WTC11 (cell line): ENCODE measurements around the gene CPAMD8. TPM values are rescaled to one million over a fixed set of nuclear protein-coding genes. Genes with fewer than 3 reads are reported as not detected.

Experiments
- ATAC-seq: fragments of 200-7000 bp; cut with Tn5 transposase; 2 replicates; pipeline ENCODE4 v1.10.0; 2021; ENCODE audit warnings: mild to moderate bottlenecking, moderate library complexity
- CTCF ChIA-PET: fragments of 300-600 bp; sonication (Branson Sonifier 250); formaldehyde crosslinking; loops from one replicate; lab custom pipeline; 2021; ENCODE audit warnings: antibody characterized with exemption; lab: Charles Lee
- POLR2A ChIA-PET: fragments of 350-600 bp; sonication (Branson Sonifier 250); formaldehyde crosslinking; loops from one replicate; lab custom pipeline; 2021; ENCODE audit warnings: antibody characterized with exemption; lab: Charles Lee
- DNase-seq: peaks from one replicate; pipeline ENCODE4 v3.0.0; 2021; ENCODE audit warnings: low spot score
- H3K27ac Mint-ChIP-seq: 2 replicates; pipeline ENCODE4 v1.8.0; 2021; ENCODE audit warnings: mixed read lengths
- H3K27me3 Mint-ChIP-seq: 2 replicates; pipeline ENCODE4 v1.8.0; 2021; ENCODE audit warnings: low read depth, mild to moderate bottlenecking, moderate library complexity, mixed read lengths
- H3K36me3 Mint-ChIP-seq: 2 replicates; pipeline ENCODE4 v1.8.0; 2021; ENCODE audit warnings: mixed read lengths
- H3K4me1 Mint-ChIP-seq: 2 replicates; pipeline ENCODE4 v1.8.0; 2022; ENCODE audit warnings: mixed read lengths
- H3K4me3 Mint-ChIP-seq: 2 replicates; pipeline ENCODE4 v1.8.0; 2021; ENCODE audit warnings: mild to moderate bottlenecking, moderate library complexity, mixed read lengths
- H3K9me3 Mint-ChIP-seq: 2 replicates; pipeline ENCODE4 v1.8.0; 2021; ENCODE audit warnings: mixed read lengths
- ARID4B ChIP-seq: sonication (generic); formaldehyde crosslinking; IDR thresholded peaks from 2 replicates; pipeline ENCODE4 v1.8.0; 2023; ENCODE audit warnings: missing genetic modification reagents, mild to moderate bottlenecking, borderline replicate concordance
- ATF6 ChIP-seq: sonication (generic); formaldehyde crosslinking; IDR thresholded peaks from 2 replicates; pipeline ENCODE4 v1.8.1; 2023; ENCODE audit warnings: mild to moderate bottlenecking, missing genetic modification reagents
- CREB1 ChIP-seq: sonication (generic); formaldehyde crosslinking; IDR thresholded peaks from 2 replicates; pipeline ENCODE4 v1.8.0; 2023; ENCODE audit warnings: mild to moderate bottlenecking, missing genetic modification reagents
- ERG ChIP-seq: fragments of 250-450 bp; sonication (Bioruptor Pico); IDR thresholded peaks from 2 replicates; pipeline ENCODE4 v1.8.0; 2021; ENCODE audit warnings: mild to moderate bottlenecking
- ETV6 ChIP-seq: sonication (generic); formaldehyde crosslinking; IDR thresholded peaks from 2 replicates; pipeline ENCODE4 v1.8.1; 2022; ENCODE audit warnings: mild to moderate bottlenecking, missing genetic modification reagents
- JUN ChIP-seq: sonication (generic); formaldehyde crosslinking; IDR thresholded peaks from 2 replicates; pipeline ENCODE4 v1.8.0; 2023; ENCODE audit warnings: mild to moderate bottlenecking, missing genetic modification reagents
- MLX ChIP-seq: sonication (generic); formaldehyde crosslinking; IDR thresholded peaks from 2 replicates; pipeline ENCODE4 v1.8.1; 2023; ENCODE audit warnings: mild to moderate bottlenecking, missing genetic modification reagents, moderate library complexity
- MXD4 ChIP-seq: fragments of 250-450 bp; sonication (Bioruptor Pico); IDR thresholded peaks from 2 replicates; pipeline ENCODE4 v1.8.0; 2021; ENCODE audit warnings: mild to moderate bottlenecking, moderate library complexity, borderline replicate concordance
- NFATC4 ChIP-seq: fragments of 250-450 bp; sonication (Bioruptor Pico); IDR thresholded peaks from 2 replicates; pipeline ENCODE4 v1.9.0; 2021; ENCODE audit warnings: mild to moderate bottlenecking
- PRDM15 ChIP-seq: sonication (generic); formaldehyde crosslinking; IDR thresholded peaks from 2 replicates; pipeline ENCODE4 v1.8.0; 2022; ENCODE audit warnings: missing genetic modification reagents
- SOX15 ChIP-seq: fragments of 250-450 bp; sonication (Bioruptor Pico); IDR thresholded peaks from 2 replicates; pipeline ENCODE4 v1.9.0; 2021; ENCODE audit warnings: mild to moderate bottlenecking
- SP1 ChIP-seq: sonication (generic); formaldehyde crosslinking; conservative IDR thresholded peaks from 2 replicates; pipeline ENCODE4 v1.8.1; 2022; ENCODE audit warnings: missing genetic modification reagents
- STAT6 ChIP-seq: sonication (generic); formaldehyde crosslinking; conservative IDR thresholded peaks from 2 replicates; pipeline ENCODE4 v1.8.1; 2023; ENCODE audit warnings: mild to moderate bottlenecking, low read depth, missing genetic modification reagents, moderate library complexity
- TEAD4 ChIP-seq: sonication (generic); formaldehyde crosslinking; IDR thresholded peaks from 2 replicates; pipeline ENCODE4 v1.8.0; 2022; ENCODE audit warnings: mild to moderate bottlenecking, missing genetic modification reagents
- ZBTB43 ChIP-seq: sonication (generic); formaldehyde crosslinking; IDR thresholded peaks from 2 replicates; pipeline ENCODE4 v1.8.1; 2023; ENCODE audit warnings: mild to moderate bottlenecking, missing genetic modification reagents
- ZNF121 ChIP-seq: sonication (generic); formaldehyde crosslinking; IDR thresholded peaks from 2 replicates; pipeline ENCODE4 v1.8.0; 2023; ENCODE audit warnings: missing genetic modification reagents
- ZNF219 ChIP-seq: sonication (generic); formaldehyde crosslinking; IDR thresholded peaks from 2 replicates; pipeline ENCODE4 v1.8.0; 2023; ENCODE audit warnings: missing genetic modification reagents, mild to moderate bottlenecking, borderline replicate concordance
- ZNF423 ChIP-seq: fragments of 250-450 bp; sonication (Bioruptor Pico); IDR thresholded peaks from 2 replicates; pipeline ENCODE4 v2.1.2; 2022; ENCODE audit warnings: mild to moderate bottlenecking, moderate library complexity
- ZNF425 ChIP-seq: fragments of 250-450 bp; sonication (Bioruptor Pico); conservative IDR thresholded peaks from 2 replicates; pipeline ENCODE4 v1.9.0; 2021; ENCODE audit warnings: mild to moderate bottlenecking
- total RNA-seq: library from RNA; stranded (reverse); gene quantifications from 3 replicates; pipeline ENCODE4 v1.2.3, GENCODE V29; 2021

Gene CPAMD8
- total RNA-seq, 1 experiment from 2014 or later = 6.9 TPM

GRCh38 chr19:17043744-17044143, 17.1 kb upstream of the CPAMD8 start (continued):
- TF ChIP-seq ARID4B (CRISPR knock-in tag) (no peak), ZNF121 (no peak), TEAD4 (no peak), ZNF425 (CRISPR knock-in tag) (no peak), ATF6 (CRISPR knock-in tag) (no peak), ZNF219 (no peak), ZNF423 (CRISPR knock-in tag) (no peak), NFATC4 (CRISPR knock-in tag) (no peak), CREB1 (no peak), SOX15 (CRISPR knock-in tag) (no peak), MXD4 (no peak), SP1 (CRISPR knock-in tag) (no peak), MLX (CRISPR knock-in tag) (no peak), STAT6 (CRISPR knock-in tag) (no peak)

- no peak for DNase-seq
- Mint-ChIP-seq H3K27me3 (no peaks in the 10 kb centered on the region; the same call in 1 of the 2 replicates), H3K4me3 (no peak overlapping the region), H3K36me3 (no peaks in the 10 kb centered on the region), H3K9me3 (peaks cover 3% of the 10 kb centered on the region; the same call in 1 of the 2 replicates), H3K4me1 (no peaks in the 10 kb centered on the region), H3K27ac (peak overlapping the region; percentile 34; the same call in 1 of the 2 replicates)
- POLR2A ChIA-PET = no interaction called here
- no peak for ATAC-seq
- CTCF ChIA-PET = interaction anchor here (0.9 to 3.5 kb wide), 2 partner anchors 10 to 327 kb away, joined by 3 to 21 read pairs; no protein-coding TSS in a partner anchor
- no peak for TF ChIP-seq ETV6
- TF ChIP-seq SP1 (CRISPR knock-in tag) = no peak
- no peak for TF ChIP-seq ZNF423 (CRISPR knock-in tag)
- no peak for TF ChIP-seq ERG
- TF ChIP-seq ZBTB43 (CRISPR knock-in tag) = no peak
- no peak for TF ChIP-seq PRDM15 (CRISPR knock-in tag)
- no peak for TF ChIP-seq ZNF121
- no peak for TF ChIP-seq JUN (CRISPR knock-in tag)
Observed at GRCh38 chr19:17041976-17042375, 15.4 kb upstream of the CPAMD8 start.
